K562 (cell line): ENCODE results near the gene ARSD. TPM values are rescaled to one million over a fixed set of nuclear protein-coding genes. Genes with fewer than 3 reads are reported as not detected.
A peak's percentile ranks its signal among the peaks of the same experiment; 100 is the strongest.

ENCODE experiments used
- ATAC-seq: fragments of 200-7000 bp; cut with Tn5 transposase; 3 replicates; pipeline ENCODE4 v1.9.1; 2020; ENCODE audit warnings: moderate library complexity
- BruUV-seq: library from RNA; stranded (reverse); fragments of 400-500 nt; replicated peaks from 2 replicates; lab custom pipeline; 2021; lab: Mats Ljungman, UMichigan
- CTCF ChIA-PET: fragments of 300-600 bp; formaldehyde crosslinking; extraction: SDS; loops from one replicate; lab custom pipeline; 2021; ENCODE audit warnings: low intra/inter-chr PET ratio; lab: Yijun Ruan, JAX
- POLR2A ChIA-PET: fragments of 300-600, 350-650 bp; sonication (Branson Sonifier 250); formaldehyde crosslinking; extraction: SDS; loops from one replicate; lab custom pipeline; 2021; ENCODE audit warnings: antibody characterized with exemption, inconsistent platforms; lab: Yijun Ruan, JAX
- DNase-seq, 4 experiments: peaks; one replicate each; pipeline versions ENCODE4 v3.0.0 to v3.0.0-alpha.2; 2011 to 2018; ENCODE audit warnings: low spot score in 3 of 4, mixed read lengths in 3 of 4; ENCODE audit errors: extremely low read depth in 1 of 4
- FAIRE-seq: peaks from 2 replicates; lab custom pipeline; 2011; peaks lifted over from hg19 to GRCh38; lab: Jason Lieb, UNC
- H2AFZ ChIP-seq: 2 replicates; pipeline ENCODE4 v1.6.0; 2011; ENCODE audit warnings: low read depth, low read length, control low read depth, inconsistent platforms
- H3K27ac ChIP-seq: fragments of 200-600 bp; 3 replicates; pipeline ENCODE4 v1.8.0; 2011; ENCODE audit warnings: low read depth, mild to moderate bottlenecking, control low read depth, inconsistent platforms, low read length, moderate library complexity, mixed read lengths; ENCODE audit errors: extremely low read depth
- H3K27me3 ChIP-seq, 2 experiments: fragments of 300-600 bp in 1 of 2; 2 replicates in 1 of 2; 3 replicates in 1 of 2; pipeline versions ENCODE4 v1.6.0 to v1.8.0; 2011; ENCODE audit warnings: inconsistent platforms in 2 of 2, low read length in 2 of 2, mild to moderate bottlenecking in 1 of 2, mixed read lengths in 1 of 2, moderate library complexity in 1 of 2; ENCODE audit not compliant: control insufficient read depth in 2 of 2, insufficient read depth in 2 of 2
- H3K36me3 ChIP-seq: fragments of 300-600 bp; 3 replicates; pipeline ENCODE4 v1.8.0; 2011; ENCODE audit warnings: mild to moderate bottlenecking, low read length, inconsistent platforms; ENCODE audit not compliant: control insufficient read depth, insufficient read depth
- H3K4me1 ChIP-seq, 2 experiments: fragments of 200-600 bp in 1 of 2; replicated peaks in 1 of 2; 2 replicates in 1 of 2; 3 replicates in 1 of 2; pipeline versions ENCODE4 v1.5.1 to v1.8.0; 2011; ENCODE audit warnings: inconsistent platforms in 2 of 2, low read length in 2 of 2, mild to moderate bottlenecking in 1 of 2, mixed read lengths in 1 of 2, moderate library complexity in 1 of 2; ENCODE audit not compliant: control insufficient read depth in 2 of 2, insufficient read depth in 2 of 2
- H3K4me2 ChIP-seq: 2 replicates; pipeline ENCODE4 v1.6.1; 2011; ENCODE audit warnings: low read length, control low read depth, inconsistent platforms, mixed read lengths; ENCODE audit not compliant: insufficient read depth
- H3K4me3 ChIP-seq: fragments of 200-600 bp; sonication (generic), shearing (Covaris generic); 2 replicates; pipeline ENCODE4 v1.5.1; 2016; ENCODE audit warnings: control low read depth, inconsistent platforms
- H3K79me2 ChIP-seq: fragments of 200-600 bp; 3 replicates; pipeline ENCODE4 v1.8.0; 2011; ENCODE audit warnings: low read length, inconsistent platforms; ENCODE audit not compliant: control insufficient read depth, insufficient read depth
- H3K9ac ChIP-seq, 2 experiments: 2 replicates each; pipeline versions ENCODE4 v1.6.0 to v1.6.1; 2011; ENCODE audit warnings: low read depth in 2 of 2, low read length in 2 of 2, control low read depth in 1 of 2, inconsistent platforms in 1 of 2, mild to moderate bottlenecking in 1 of 2, mixed read lengths in 1 of 2; ENCODE audit not compliant: insufficient read depth in 1 of 2
- H3K9me1 ChIP-seq: one replicate; pipeline ENCODE4 v1.6.0; 2011; ENCODE audit warnings: inconsistent platforms, mild to moderate bottlenecking, low read length, moderate library complexity; ENCODE audit not compliant: control insufficient read depth, insufficient read depth
- H3K9me3 ChIP-seq: replicated peaks from 2 replicates; pipeline ENCODE4 v1.5.1; 2011; ENCODE audit warnings: low read depth, low read length, inconsistent platforms; ENCODE audit not compliant: control insufficient read depth, insufficient read depth
- H4K20me1 ChIP-seq: replicated peaks from 2 replicates; pipeline ENCODE4 v1.6.1; 2011; ENCODE audit warnings: low read length, inconsistent platforms, mixed read lengths; ENCODE audit not compliant: control insufficient read depth, insufficient read depth
- CTCF ChIP-seq, 3 experiments: IDR thresholded peaks in 2 of 3; conservative IDR thresholded peaks in 1 of 3; 2 replicates each; pipeline ENCODE4 v1.5.1; 2011 to 2012; ENCODE audit warnings: low read length in 3 of 3, mild to moderate bottlenecking in 3 of 3, control low read depth in 2 of 3, improper control_type of control experiment in 1 of 3, inconsistent platforms in 1 of 3, low read depth in 1 of 3, mixed read lengths in 1 of 3, moderate library complexity in 1 of 3; ENCODE audit not compliant: insufficient read depth in 2 of 3
- RAD21 ChIP-seq, 2 experiments: fragments of 250-450 bp in 1 of 2; fragments of 450-650 bp in 1 of 2; sonication (Bioruptor Pico) in 1 of 2; formaldehyde crosslinking in 1 of 2; IDR thresholded peaks in 1 of 2; conservative IDR thresholded peaks in 1 of 2; 2 replicates each; pipeline versions ENCODE4 v1.4.0 to v1.8.0; 2020 to 2022; ENCODE audit warnings: mild to moderate bottlenecking in 2 of 2, moderate library complexity in 1 of 2
- SP2 ChIP-seq: IDR thresholded peaks from 2 replicates; pipeline ENCODE4 v1.6.1; 2011; ENCODE audit warnings: mild to moderate bottlenecking, low read depth, low read length, moderate library complexity; ENCODE audit not compliant: poor library complexity, severe bottlenecking; ENCODE audit errors: extremely low read depth
- TFAP4 ChIP-seq: sonication (generic); formaldehyde crosslinking; IDR thresholded peaks from 2 replicates; pipeline ENCODE4 v1.8.0; 2022; ENCODE audit warnings: missing genetic modification reagents, mild to moderate bottlenecking, moderate library complexity, borderline replicate concordance
- ZFP1 ChIP-seq: fragments of 450-650 bp; formaldehyde crosslinking; IDR thresholded peaks from 2 replicates; pipeline ENCODE4 v1.4.0; 2020; ENCODE audit warnings: mild to moderate bottlenecking, mixed read lengths
- ZNF384 ChIP-seq: IDR thresholded peaks from 2 replicates; pipeline ENCODE4 v1.6.1; 2012; ENCODE audit warnings: low read depth, low read length, improper control_type of control experiment
- WGBS: fragments of 100-300 bp; shearing (Covaris generic); methylation state at CpG from one replicate; pipeline ENCODE4 v1.1.6; 2016; ENCODE audit warnings: low coverage, mixed read lengths; ENCODE audit not compliant: insufficient coverage; ENCODE audit errors: missing lambda C conversion rate; 5-methylcytosine and 5-hydroxymethylcytosine counted together
- in situ Hi-C: fragments of 300-500 bp; cut with MboI; formaldehyde crosslinking; loops from 4 replicates; pipeline ENCODE4 v1.15.0; 2018; ENCODE audit warnings: inconsistent platforms, mixed read lengths
- intact Hi-C: fragments of 100-400 bp; cut with micrococcal nuclease; formaldehyde crosslinking; loops from 2 replicates; pipeline ENCODE4 v1.14.2; 2022
- polyA plus RNA-seq, 8 experiments: library from polyadenylated mRNA; depleted of rRNA in 4 of 8; stranded (reverse) in 5 of 8; unstranded in 3 of 8; fragments of >200 nt; fragmentation: Nextera tagmentation in 2 of 8; fragmentation: Illumina TruSeq in 1 of 8; extraction: Ambion mirVana in 2 of 8; extraction: Trizol in 1 of 8; gene quantifications; 2 replicates each; pipeline versions ENCODE4 v1.2.1 to v1.2.3, GENCODE V29; 2011 to 2014; ENCODE audit warnings: inconsistent platforms in 1 of 8, missing spikeins in 1 of 8
- total RNA-seq, 7 experiments: library from RNA; depleted of rRNA in 6 of 7; stranded (reverse); fragments of >200 nt in 6 of 7; fragmentation: Illumina TruSeq in 2 of 7; extraction: Trizol in 2 of 7; gene quantifications; 2 replicates each; pipeline versions ENCODE4 v1.2.1 to v1.2.3, GENCODE V29; 2011 to 2021; ENCODE audit warnings: low replicate concordance in 1 of 7

The ARSD gene
- total and polyA plus RNA-seq, 9 of the 15 experiments (the other 6 are each of a cell fraction or from before 2014, with no cell fraction given): 0.05 to 0.23 (median 0.09) TPM; not detected in 1

- Histone ChIP-seq H3K9me1 (no peaks in the 10 kb centered on the region), H3K27ac (peak overlapping the region; percentile 59; the same call in 2 of the 3 replicates), H3K4me1 (peaks cover 12 to 34% of the 10 kb centered on the region in 2 experiments; a peak in 4 of 5 replicates), H3K4me3 (no peak overlapping the region), H3K27me3 (no peaks in the 10 kb centered on the region), H3K9me3 (peaks cover 17% of the 10 kb centered on the region), H2AFZ (no peak overlapping the region), H4K20me1 (no peaks in the 10 kb centered on the region), H3K4me2 (no peak overlapping the region), H3K36me3 (no peaks in the 10 kb centered on the region), H3K79me2 (no peaks in the 10 kb centered on the region), H3K9ac (no peak overlapping the region; a peak in 1 of 4 replicates)
- ChIA-PET POLR2A (no interaction called here), CTCF (no interaction called here)
- peak; percentile 33; the same call in 1 of the 3 replicates for ATAC-seq
- no TSS peak for BruUV-seq
- intact Hi-C loops (no loop called here), in situ Hi-C loops (loop anchor here (25.0 kb wide), 1 partner anchor 761 kb away; no protein-coding TSS in a partner anchor)
- 81% methylated on average over 5 of the region's 6 CpGs for WGBS
- no peak for DNase-seq
- FAIRE-seq: no peak
- TF ChIP-seq TFAP4 (CRISPR knock-in tag) (no peak), RAD21 (CRISPR knock-in tag; conservative IDR thresholded peaks at IDR 0.05 in 1 of 2, IDR thresholded peaks at IDR 0.05 in 1 of 2) (0 out of 4 replicates have a peak, but pooled peaks of 1 of the 2 experiments have one; percentile 12), ZFP1 (no peak), CTCF (IDR thresholded peaks at IDR 0.05 in 2 of 3, conservative IDR thresholded peaks at IDR 0.05 in 1 of 3; ENCODE audit: insufficient read depth in 2 of 3, low read depth in 1 of 3, low read length in 3 of 3) (peak in 2 of 3 experiments; percentile 27 to 38; a peak in 2 of 6 replicates), ZNF384 (peak; percentile 73), SP2 (no peak)
Measured at GRCh38 chrX:2875798-2876399, 53.2 kb downstream of the ARSD start.
